Measurements from ENCODE around the gene FXYD5. TPM values are rescaled to one million over a fixed set of nuclear protein-coding genes. Genes with fewer than 3 reads are reported as not detected.

FXYD5 gene
- total and polyA plus RNA-seq, 9 of the 15 experiments (the other 6 are each of a cell fraction or from before 2014, with no cell fraction given) = 104 to 537 (median 174) TPM

GRCh38 chr19:35116072-35116801 lies 38.3 kb upstream of the FXYD5 start:
- ATAC-seq = no peak
- Histone ChIP-seq H3K9ac (ENCODE audit: insufficient read depth in 1 of 2, low read depth in 2 of 2, low read length in 2 of 2) (peak overlapping the region in 1 of 2 experiments; percentile 36; a peak in 1 of 4 replicates), H3K4me3 (no peak overlapping the region), H4K20me1 (replicated peaks; ENCODE audit: control insufficient read depth, insufficient read depth, low read length) (no peaks in the 10 kb centered on the region), H3K9me3 (replicated peaks; ENCODE audit: control insufficient read depth, insufficient read depth, low read depth, low read length) (no peaks in the 10 kb centered on the region), H3K36me3 (ENCODE audit: control insufficient read depth, insufficient read depth, low read length) (no peaks in the 10 kb centered on the region), H3K4me2 (ENCODE audit: insufficient read depth, low read length) (0 out of 2 replicates have a peak overlapping the region, but pooled peaks have one; percentile 6), H3K79me2 (ENCODE audit: control insufficient read depth, insufficient read depth, low read length) (no peaks in the 10 kb centered on the region), H2AFZ (ENCODE audit: low read depth, low read length) (no peak overlapping the region), H3K9me1 (ENCODE audit: control insufficient read depth, insufficient read depth, low read length) (no peaks in the 10 kb centered on the region), H3K4me1 (replicated peaks in 1 of 2; ENCODE audit: control insufficient read depth in 2 of 2, insufficient read depth in 2 of 2, low read length in 2 of 2) (peaks cover 9 to 49% of the 10 kb centered on the region in 2 experiments; a peak in 4 of 5 replicates), H3K27me3 (ENCODE audit: control insufficient read depth in 2 of 2, insufficient read depth in 2 of 2, low read length in 2 of 2) (peaks cover 0 to 21% of the 10 kb centered on the region in 2 experiments; a peak in 4 of 5 replicates), H3K27ac (ENCODE audit: extremely low read depth, low read depth, low read length) (no peak overlapping the region)
- DNase-seq (ENCODE audit: extremely low read depth in 1 of 4, low spot score in 3 of 4) = peak in 2 of 4 experiments; percentile 34 to 39
- in situ Hi-C loops (cut with MboI) (no loop called here), intact Hi-C loops (cut with micrococcal nuclease) (no loop called here)
- 11% methylated on average over 13 of the region's 13 CpGs for whole genome bisulfite sequencing (ENCODE audit: insufficient coverage, low coverage, missing lambda C conversion rate)
- FAIRE-seq = peak; percentile 71
- no TSS peak for BruUV-seq (replicated peaks)
- ChIA-PET POLR2A (interaction anchor here (0.6 to 0.7 kb wide), 3 partner anchors 21 to 115 kb away, joined by 3 to 4 read pairs (median 4); no protein-coding TSS in a partner anchor), CTCF (ENCODE audit: low intra/inter-chr PET ratio) (no interaction called here)
- no peak for TF ChIP-seq THRAP3 (IDR thresholded peaks at IDR 0.05; ENCODE audit: borderline replicate concordance)
- TF ChIP-seq CBFA2T2 (conservative IDR thresholded peaks at IDR 0.05) = peak; percentile 81
- 0 out of 2 replicates have a peak, but pooled peaks have one; percentile 35 for TF ChIP-seq NFIC (IDR thresholded peaks at IDR 0.05)
- no peak for TF ChIP-seq POLR2G (IDR thresholded peaks at IDR 0.05; ENCODE audit: low read depth, low read length)
- no peak for TF ChIP-seq PRMT5 (CRISPR knock-in tag; IDR thresholded peaks at IDR 0.05)
- TF ChIP-seq CBFA2T3 (IDR thresholded peaks at IDR 0.05) = peak; percentile 88
- no peak for TF ChIP-seq FOXO4 (CRISPR knock-in tag; IDR thresholded peaks at IDR 0.05)
- peak; percentile 53 for TF ChIP-seq MTA2 (IDR thresholded peaks at IDR 0.05; ENCODE audit: low read depth)
- TF ChIP-seq PRDM10 (IDR thresholded peaks at IDR 0.05; ENCODE audit: partially characterized antibody) = no peak
- TF ChIP-seq CHAMP1 (IDR thresholded peaks at IDR 0.05) = no peak
- no peak for TF ChIP-seq HDAC8 (tag; IDR thresholded peaks at IDR 0.05)
- no peak for TF ChIP-seq L3MBTL2 (IDR thresholded peaks at IDR 0.05)
- TF ChIP-seq SLC30A9 (CRISPR knock-in tag; IDR thresholded peaks at IDR 0.05) = no peak
- TF ChIP-seq CEBPB (tag; IDR thresholded peaks at IDR 0.05) = peak; percentile 51; the same call in 1 of the 2 replicates
- TF ChIP-seq SMARCA4 (IDR thresholded peaks at IDR 0.05) = no peak
- TF ChIP-seq HNRNPK (IDR thresholded peaks at IDR 0.05; ENCODE audit: low read depth, low read length, poor library complexity, severe bottlenecking) = no peak
